SW480 (cell line): ENCODE results near the gene ACTN4.

ENCODE experiments used
- DNase-seq: peaks from one replicate; pipeline ENCODE4 v3.0.0-alpha.2; 2016; ENCODE audit warnings: low spot score

Gene ACTN4

DNA sequence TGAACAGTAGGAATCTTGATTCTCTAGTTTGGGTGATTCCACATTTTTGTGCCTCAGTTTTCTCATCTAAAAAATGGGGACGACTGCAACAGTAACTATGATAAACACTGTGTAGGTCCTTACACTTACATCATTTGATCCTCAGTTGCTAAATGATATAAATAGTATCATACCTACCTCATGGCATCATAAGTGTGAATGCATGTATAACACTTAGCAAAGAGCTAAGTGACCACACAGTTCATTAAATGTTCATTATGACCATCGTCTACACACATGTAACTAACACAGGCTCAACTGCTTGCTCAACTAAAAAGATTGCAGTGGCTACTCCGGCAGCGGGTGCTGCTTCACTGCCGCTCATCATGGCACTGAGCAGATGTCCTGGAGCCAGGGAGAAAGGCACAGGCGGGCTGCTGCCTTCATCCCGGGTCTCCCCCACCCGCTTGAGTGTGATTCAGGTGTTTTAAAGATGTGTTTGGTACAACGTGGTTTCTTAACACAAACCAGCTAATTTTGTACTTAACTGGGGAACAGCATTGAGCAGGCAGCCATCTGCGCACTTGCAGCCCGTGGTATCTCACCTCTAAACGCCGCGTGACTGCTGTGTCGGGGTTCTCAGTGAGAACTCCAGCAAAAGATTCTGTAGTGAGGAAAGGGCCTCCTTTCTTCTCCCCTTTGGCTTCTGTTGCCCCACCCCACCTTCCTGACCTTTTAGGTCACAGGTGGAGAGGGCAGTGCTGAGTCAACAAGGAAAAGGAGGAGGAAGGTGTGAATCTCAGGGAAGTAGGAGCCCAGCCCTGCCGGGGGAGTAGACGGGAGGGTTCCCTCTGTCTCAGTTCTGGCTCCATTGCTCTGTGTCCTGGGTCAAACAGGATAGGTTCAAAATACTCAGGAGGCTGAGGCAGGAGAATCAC, 11.7 kb upstream of the ACTN4 start:
- DNase-seq, result no peak

DNA sequence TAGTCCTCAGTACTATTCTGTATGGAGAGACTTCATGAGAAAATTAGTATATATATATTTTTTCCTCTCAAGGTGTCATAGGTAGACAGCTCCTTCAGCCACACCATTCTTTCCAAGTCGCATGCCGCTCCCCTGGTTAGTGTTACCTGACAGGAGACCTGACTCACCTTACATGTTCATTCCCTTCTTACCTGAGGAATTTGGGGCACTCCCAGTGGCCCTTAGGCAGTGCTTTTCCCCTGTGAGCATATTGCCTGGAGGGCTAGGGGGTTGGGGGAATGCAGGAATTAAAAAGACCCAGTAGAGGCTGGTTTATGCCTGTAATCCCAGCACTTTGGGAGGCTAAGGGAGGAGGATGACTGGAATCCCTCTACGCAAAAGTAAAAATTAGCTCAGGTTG, 9.0 kb upstream of the ACTN4 start:
- no peak for DNase-seq

DNA sequence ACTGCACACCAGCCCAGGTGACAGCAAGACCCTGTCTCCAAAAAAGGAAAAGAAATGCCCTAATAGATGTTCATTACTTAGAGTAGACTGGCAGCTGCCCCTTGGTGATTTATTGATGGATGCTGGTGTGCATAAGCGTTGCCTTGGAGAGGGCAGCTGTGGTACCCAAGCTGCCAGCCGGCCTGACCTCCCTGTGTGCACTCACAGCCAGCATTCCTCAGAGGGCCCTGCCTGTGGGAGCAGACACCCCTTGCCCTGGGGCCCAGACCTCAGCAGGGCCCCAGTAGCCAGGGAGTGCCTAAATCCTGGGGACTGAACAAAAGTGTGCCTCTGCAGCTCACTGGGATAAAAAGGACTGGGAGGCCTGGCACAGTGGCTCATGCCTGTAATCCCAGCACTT, 7.8 kb upstream of the ACTN4 start:
- DNase-seq, result no peak

DNA sequence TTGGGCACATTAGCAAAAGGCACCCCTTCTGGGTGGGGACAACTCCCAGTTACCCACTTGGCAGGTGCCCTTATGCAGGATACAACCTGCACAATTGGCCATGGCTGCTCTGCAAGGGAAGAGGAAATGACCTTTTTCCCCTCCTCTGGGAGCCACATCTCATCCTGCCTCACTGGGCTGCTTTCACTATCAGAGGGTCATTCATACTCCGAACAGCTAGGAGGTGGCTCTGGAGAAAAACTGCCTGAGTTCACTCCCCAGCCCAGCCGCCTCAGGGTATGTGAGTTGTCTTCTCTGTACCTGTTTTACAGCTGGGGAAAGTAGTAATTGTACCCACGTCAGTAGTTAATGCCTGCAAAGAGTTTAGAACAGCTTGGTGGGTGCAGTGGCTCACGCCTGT, 7.1 kb upstream of the ACTN4 start:
- DNase-seq, result no peak

DNA sequence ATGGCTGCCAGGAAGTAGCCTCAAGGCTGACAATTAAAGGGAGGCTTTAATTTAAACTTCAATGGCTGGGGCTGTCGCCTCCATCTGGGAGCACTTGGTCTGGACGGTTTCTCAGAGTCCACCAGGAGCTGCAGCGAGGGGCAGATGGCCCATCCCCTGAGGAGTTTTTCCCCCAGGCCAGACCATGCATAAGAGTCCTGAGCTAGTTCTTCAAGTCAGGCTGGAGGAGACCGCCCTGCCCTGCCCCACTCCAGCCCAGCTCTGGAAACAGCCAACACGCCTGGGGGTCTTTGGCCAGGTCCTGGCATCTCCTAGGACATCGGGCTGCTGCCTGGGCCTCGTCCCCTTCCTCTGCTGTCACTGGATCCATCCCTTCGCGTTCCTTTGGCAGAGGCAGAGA, 5.3 kb upstream of the ACTN4 start:
- DNase-seq, result no peak

DNA sequence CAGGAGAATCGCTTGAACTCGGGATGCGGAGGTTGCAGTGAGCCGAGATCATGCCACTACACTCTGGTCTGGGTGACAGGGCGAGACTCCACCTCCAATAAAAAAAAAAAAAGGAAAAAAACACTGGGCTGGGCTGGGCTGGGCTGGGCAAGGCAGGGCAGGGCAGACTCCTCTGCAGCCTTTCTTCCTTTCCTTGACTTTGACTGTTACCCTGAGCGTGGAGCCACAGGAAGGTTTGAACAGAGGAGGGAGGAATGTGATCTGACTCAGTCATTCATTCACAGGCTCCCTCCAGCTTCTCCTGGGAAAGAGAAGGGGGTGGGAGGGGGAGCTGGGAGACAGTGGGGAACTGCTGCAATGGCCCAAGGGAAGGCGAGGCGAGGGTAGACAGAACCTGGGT, 2.7 kb upstream of the ACTN4 start:
- peak; percentile 50 for DNase-seq

DNA sequence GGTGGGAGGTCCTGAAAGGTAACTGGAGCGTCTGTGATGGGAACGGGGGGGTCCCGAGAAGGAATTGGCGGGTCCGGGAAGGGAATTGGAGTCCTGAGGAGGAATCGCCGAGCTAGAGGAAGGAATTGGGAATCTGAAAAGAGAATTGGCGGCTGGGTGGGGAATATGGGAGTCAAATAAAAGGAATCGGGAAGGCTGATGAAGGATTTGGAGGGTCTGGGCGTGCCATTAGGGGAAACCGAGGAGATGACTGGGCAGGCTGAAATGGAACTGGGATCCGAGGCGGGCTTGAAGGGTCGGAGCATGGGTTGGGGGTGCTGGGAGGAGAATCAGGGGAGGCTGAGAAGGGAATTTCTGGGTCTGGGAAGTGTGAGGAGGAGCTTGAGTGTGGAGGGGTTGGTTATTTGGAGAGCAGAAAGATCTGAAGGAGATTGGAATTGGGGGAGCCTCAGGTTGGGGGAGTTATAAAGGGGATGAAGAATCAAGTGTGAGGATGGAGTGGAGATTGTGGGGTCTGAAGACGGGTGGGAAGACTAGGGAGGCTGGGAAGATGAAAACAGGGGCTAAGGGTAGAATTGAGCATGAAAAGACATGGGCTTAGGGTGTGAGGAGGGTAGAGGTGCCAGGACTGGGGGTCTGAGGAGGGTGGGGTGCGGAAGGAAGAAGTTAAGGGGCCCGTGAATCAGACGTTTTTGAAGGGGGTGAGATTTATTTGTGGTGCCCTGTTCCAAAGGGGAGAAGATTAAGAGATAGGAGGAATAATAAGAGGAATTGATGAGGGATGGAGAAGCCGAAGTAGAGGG, 718 bp downstream of the ACTN4 start:
- DNase-seq, result no peak

DNA sequence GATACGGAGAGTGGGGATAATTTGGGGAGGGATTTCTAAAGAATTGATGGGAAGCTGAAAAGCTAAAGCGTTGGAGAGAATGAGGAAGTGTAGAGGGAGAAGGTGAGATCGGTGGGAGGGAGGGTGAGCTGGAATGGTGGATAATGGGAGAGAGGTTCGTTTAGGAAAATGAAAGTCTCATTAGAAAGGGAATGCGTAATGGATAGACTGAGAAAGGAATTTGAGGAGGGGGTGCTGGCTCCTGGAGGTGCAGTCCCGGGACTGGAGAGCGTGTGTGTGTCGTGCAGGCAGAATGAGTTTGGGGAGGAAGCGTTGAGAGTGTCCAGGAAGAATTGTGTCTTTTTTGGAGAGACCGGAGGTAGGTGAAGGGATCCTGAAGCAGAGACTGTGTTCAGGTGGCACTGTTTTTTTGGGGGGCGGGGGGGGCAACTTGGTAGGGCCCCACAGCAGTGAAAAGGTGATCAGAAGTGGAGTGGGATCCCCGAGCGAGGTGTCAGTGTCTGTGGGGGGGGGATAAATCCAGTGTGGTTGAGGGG, 1.4 kb downstream of the ACTN4 start:
- no peak for DNase-seq

DNA sequence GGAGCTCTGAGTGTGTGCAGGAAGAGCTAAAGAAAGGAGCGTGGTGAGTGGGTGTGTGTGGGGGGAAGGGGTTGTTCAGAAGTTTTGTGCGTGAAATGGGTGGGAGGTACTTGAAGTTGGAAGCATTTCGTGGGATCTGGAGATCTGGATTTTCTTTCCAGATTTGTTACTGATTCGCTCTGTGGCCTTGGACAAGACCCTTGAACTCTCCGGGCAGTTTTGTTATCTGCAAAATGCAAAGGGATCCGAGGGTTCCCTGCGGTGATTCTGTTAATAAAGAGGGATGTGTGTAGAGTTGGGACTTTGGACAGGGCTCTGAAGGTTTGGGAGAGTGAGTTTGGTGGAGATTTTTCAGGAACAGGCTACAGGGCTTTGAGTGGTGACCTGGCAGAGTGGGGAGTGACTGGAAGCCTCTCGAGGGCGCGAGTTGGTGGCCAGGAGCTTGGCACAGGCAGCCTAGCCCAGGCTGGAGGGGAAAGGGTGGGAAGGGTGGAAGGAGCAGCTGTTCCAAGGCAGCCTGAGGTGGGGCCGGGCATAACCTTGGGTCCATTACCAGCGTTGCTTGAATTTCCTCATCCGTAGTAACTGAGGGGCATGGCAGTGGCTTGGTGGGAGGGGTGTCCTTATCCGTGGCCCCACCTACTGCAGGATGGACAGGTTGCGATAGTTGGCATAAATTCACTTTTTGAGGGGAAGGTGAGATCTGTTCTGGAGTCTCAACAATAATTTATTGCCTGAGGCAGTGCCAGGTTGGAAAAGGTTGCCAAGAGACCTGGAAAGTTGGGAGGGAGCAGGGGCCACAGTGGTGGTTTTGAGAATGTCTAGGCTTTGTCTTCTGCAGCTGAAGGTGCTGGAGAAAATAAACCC, 2.1 kb downstream of the ACTN4 start:
- peak; percentile 86 for DNase-seq

DNA sequence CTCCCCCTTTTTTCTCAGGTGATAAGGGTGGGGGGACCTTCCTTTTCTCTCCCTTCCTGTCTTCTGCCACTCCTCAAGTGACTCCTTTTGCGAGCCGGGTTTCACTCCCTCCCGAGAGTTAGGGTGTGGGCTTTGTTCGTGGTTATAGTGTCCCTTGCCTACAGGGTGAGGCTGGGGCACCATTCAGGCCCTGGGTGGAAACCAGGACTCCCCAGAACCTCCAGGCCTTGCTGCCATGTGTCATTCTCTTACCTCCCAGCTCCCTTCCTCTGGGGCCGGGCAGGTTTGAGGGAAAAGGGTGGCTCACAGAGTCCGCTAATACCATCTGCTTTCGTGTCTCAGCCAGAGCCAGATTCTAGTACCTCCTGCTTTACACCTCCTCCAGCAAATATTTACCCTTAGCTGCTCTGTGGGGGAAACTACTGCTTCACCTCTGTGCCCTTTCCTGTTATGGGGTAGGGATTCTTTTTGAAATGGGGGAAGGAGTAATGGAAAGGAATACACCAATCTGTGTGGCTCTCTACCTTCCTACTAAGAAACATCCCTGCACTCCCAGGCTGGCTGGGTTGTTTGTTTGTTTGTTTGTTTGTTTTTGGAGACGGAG, 2.8 kb downstream of the ACTN4 start:
- DNase-seq, result no peak

DNA sequence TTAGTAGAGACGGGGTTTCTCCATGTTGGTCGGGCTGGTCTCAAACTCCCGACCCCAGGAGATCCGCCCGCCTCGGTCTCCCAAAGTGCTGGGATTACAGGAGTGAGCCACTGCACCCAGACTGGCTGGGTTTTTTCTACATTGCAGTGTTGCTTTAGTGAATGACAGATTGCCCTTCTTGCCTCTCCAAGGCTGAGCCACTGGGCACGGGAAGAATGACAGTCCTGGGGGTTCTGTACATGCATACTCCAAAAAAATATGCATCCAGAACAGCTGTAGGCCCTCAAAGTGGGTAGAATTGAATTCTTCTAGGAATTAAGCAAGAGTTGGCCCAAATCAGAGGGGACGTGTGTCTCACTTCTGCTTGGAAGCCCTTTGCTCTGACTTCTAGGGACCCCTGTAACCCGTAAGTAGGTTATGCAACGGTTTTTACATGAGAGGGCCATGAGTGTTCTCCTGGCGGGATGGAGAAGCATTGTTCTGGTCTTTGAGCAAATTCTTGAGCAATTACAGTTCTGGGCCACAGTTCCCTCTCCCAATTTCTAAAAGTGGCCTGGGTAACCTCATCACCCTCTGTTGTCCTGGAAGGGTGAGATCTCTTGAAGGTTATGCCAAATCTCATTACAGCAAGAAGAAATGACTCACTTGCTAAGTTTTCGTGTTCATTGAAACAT, 3.6 kb downstream of the ACTN4 start:
- peak; percentile 67 for DNase-seq

DNA sequence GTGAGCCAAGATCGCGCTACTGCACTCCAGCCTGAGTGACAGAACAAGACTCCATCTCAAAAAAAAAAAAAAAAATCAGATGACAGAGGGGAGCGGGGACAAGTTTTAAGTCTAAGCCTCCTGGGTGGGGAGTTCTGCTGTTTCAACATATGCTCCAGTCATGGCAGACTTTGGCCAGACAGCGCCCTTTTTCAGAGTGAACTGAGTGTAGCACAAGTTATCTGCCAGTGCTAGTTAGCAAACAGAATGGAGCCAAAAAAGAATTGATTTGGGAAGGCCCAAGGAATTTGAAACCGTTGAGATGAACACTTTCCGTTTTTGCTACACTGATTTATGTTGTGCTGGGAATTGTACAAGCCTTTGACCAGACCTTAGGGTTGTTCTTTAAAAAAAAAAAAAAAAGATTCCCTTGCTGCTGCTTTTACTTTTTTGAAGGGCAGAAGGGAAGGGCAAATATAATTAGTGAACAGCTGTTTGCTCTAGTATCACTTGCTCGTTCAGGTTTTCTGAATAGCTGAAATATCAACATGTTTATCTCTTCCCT, 5.7 kb downstream of the ACTN4 start:
- DNase-seq, result peak; percentile 72

DNA sequence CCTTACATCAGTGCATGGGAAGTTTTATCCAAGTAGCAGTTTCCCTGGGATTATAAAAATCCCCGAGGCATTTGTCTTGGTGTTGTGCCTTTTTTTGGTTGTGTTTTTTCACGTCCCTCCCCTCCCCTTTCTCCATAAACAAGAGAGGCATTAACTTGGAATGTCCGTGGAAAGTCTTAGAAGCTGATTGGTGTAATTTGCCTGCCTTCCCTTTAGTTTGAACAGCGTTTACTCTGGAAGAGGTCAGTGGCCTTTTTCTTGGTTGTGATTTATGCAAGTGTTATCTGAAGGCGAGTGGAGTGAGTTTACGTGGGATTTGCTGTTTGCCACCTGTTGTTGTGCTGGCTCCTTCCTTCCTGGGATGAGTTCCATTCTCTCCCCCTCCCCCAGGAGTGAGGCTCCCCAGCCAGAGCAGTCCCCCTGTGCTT, 7.2 kb downstream of the ACTN4 start:
- no peak for DNase-seq

DNA sequence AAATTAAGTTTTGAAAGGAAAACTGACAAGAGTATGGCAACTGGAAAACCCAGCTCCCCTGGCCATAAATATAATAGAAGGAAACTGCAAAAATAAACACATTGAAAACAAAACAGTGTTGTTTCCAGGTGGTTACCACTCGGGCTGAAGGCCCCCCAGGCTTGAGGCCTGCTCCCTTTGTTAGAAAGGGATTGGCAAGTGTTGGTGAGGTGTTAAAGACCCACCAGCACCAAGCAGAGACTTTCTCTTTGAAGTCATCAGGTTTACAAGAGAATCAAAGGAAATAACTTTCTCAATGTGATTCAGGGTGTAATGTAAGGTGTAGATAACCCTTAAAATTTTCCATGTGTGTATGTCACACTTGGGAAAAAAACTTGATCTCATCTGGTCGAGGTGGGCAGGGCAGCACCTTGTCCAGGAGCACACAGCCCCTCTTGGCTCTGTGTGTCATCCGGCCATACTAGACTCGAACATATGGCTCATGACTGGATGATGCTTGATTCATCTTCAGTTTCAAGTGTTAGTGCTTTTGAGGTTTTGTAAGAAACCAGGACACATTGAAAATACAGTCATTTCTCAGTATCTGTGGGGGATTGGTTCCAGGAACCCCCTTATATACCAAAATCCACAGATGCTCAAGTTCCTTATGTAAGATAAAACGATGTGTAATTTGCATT, 7.8 kb downstream of the ACTN4 start:
- DNase-seq, result peak; percentile 80

DNA sequence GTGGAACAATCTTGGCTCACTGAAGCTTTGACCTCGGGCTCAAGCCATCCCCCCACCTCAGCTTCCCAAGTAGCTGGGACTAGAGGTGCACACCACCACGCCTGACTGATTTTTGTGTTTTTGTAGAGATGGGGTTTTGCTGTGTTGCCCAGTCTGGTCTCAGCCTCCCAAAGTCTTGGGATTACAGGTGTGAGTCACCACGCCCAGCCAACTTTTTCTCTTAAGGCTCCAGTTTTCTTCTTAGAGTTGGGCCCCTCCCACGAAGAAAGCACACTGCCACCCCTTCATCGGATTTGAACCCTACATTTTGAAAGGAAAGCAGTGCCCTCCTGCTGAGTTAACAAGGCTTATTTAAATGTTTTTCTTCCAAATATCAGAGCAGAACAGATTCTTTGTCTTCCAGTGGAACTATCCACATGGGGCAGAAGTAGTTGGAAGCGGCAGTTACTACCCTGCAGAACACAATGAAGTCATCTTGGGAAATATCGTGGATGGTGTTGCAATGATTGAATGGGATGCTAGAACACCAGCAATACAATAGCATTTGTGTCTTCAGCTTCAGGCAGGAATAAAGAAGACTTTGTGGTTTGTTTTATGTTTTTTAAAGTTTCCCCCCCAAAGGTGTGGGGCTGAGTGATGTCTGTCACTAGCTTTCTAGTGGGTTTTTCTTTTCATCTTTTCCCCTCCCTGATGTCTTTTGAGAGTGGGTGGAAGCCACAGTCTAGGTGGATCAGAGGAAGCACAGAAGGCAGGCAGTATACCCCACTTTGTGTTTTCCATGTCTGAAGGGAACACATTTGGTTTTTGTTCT, 8.9 kb downstream of the ACTN4 start:
- DNase-seq, result peak; percentile 98

DNA sequence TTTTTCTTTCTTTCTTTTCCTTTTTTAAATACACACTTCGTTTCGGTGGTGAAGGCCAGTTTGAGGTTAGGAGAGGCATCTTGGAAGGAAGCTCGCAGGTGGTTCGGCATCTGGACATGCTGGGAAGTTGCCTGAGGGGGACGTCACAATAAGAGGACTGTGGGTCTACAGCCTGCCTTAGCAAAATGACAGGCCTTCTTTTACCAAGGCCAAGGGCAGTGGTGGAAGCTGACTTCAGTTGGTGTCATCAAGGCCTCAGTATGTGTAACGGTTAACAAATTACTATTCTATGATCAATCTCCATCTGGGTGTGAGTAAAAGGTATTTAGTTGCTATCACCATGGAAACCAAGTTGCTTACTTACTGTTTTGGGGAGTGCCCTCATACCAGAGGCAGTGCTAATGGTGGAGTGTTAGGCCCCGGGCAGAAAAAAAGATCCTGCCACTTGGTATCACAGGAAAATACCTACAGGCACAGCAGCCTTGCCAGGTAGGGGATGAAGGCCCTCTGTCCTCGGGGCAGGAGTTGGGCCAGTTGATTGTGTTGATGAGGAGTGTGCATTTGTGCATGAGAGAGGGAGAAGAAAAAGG, 10.3 kb downstream of the ACTN4 start:
- peak; percentile 95 for DNase-seq

DNA sequence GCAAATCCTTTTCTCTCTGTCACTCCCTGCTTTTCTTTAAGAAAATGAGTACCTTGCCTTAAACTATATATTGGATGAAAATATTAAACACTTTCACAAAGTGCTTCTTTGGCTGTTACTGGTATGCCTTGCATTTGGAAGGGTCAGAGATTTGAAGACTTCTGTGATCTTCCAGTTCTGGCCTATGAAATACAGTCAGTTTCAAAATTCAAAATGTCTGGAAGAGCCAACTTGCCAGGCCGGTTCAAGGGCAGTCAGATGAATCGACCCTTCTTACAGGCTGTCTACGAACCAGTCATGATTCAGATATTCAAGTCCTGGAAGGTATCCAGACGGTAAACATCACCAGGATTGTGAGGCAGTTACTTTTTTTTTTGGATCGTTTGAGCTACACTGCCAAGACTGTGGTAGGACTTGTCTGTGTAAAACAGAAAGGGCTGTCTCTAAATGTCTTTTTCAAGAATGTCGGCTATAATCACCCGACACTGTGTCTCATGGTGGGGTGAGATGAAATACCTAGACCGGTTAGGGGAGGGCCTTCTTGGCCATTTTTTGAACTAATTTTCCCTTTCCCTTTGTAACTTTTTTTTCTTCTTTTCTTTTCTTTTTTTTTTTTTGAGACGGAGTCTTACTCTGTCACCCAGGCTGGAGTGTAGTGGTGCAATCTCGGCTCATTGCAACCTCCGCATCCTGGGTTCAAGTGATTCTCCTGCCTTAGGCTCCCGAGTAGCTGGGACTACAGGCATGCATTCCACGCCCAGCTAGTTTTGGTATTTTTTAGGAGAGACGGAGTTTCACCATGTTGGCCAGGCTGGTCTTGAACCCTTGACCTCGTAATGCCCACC, 11.2 kb downstream of the ACTN4 start:
- peak; percentile 91 for DNase-seq

DNA sequence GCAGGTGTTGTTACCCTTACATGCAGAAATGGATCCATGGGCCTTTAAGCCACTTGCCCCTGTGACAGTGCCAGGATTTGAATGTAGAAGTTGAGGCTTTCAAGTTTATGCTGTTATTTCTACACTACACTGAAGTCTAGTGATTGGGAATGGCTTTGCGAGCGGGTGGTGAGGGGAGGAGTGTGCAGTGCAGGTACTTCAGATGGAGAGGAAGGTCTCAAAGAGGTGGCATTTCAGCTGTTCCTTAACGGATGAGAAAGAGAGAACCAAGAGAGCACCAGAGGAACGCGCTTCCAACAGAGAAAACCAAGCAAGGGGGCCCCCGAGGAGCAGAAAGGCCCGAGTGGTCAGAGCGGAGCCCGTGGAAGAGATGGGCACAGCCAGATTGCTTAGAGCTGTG, 13.3 kb downstream of the ACTN4 start:
- no peak for DNase-seq
